Fibroblast of skin of left quadriceps (primary cell): Measurements from ENCODE around the gene NDC80.
A peak's percentile ranks its signal among the peaks of the same experiment; 100 is the strongest.
"Not testable (repeated sequence)": the region's sequence is repeated elsewhere in the genome, so short reads cannot be mapped to it uniquely, and the experiment has no call there.

Experiments
- DNase-seq, 2 experiments: peaks; one replicate each; pipeline ENCODE4 v3.0.0-alpha.2; 2013; ENCODE audit warnings: low read depth in 2 of 2

The NDC80 gene

DNA sequence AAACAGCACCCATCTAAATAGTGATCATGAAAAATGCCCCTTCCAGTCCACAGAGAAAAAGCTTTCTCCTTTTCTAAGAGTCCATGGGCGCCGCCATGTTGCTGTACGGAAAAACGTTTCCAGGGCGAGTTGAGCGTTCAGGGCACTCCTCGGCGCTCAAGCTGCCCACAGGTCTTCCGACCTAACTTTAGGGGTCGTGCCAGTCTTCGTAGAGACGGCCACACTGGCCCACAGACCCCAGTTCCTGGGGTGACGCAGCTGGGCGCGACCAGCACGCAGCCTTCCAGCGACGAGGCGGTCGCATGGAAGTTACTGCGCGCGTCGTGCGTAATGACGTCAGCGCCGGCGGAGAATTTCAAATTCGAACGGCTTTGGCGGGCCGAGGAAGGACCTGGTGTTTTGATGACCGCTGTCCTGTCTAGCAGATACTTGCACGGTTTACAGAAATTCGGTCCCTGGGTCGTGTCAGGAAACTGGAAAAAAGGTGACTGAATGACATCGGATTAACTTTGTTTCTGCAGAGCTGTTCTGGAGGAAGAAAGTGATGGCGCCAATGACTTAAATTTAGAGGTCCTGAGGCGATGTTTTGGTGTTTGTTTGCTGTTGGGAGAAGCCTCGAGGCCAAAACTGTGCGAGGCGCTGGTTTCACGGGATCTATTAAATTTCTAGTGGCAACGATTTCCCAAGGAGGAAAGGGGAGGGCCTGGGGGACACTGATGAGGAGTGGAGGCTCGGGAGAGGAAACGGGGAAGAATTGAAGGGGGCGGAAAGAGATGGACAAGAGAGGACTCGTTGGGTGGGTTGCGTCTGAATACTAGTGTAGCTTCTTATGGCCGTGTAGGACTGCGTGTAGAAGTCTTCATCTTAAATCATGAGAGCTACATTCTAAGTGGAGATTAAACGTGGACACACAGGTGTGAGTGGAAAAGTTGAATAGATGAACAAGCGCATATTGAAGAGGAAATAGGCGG, at the start of gene NDC80, which contains the start of gene METTL4:
Gene NDC80, plus strand, starts transcription at position 358 of the 971 bp plus-strand sequence. CDS start 1,429 bp downstream, outside the sequence.
Gene METTL4, minus strand, starts transcription at position 306 of the 971 bp plus-strand sequence. CDS start 4,289 bp downstream, outside the sequence.
- DNase-seq, result peak; percentile 71 to 72

GRCh38 chr18:2522112-2522511, 49.2 kb upstream of the NDC80 start:
- no peak for DNase-seq

GRCh38 chr18:2524794-2525198, 46.6 kb upstream of the NDC80 start:
- DNase-seq, result not testable (repeated sequence)

- DNase-seq, result no peak
Observed at GRCh38 chr18:2526329-2526728, 45.0 kb upstream of the NDC80 start.

- peak; percentile 59 to 60 for DNase-seq
Observed at GRCh38 chr18:2529154-2529553, 42.2 kb upstream of the NDC80 start.

- no peak for DNase-seq
Observed at GRCh38 chr18:2531751-2532150, 39.6 kb upstream of the NDC80 start.

DNA sequence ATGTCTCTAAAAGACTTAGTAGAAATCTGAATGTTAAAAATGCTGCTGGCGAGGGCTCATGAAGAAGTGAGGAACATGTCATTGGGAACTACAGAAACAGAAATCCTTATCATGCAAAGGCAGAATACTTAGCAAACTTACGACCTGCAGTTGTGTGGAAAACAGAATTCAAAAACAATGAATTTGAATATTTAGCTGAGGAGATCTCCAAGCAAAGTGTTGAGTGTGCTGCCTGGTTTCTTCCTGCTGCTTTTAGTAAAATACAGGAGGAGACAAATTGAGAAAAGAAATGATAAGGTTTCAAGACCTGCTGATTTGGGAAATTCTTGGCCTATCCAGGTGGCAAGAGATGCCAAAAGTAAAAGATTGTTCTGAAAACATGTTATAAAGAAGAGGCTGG, 38.6 kb upstream of the NDC80 start:
- DNase-seq, result no peak

GRCh38 chr18:2534906-2535305, 36.5 kb upstream of the NDC80 start:
- no peak for DNase-seq

DNA sequence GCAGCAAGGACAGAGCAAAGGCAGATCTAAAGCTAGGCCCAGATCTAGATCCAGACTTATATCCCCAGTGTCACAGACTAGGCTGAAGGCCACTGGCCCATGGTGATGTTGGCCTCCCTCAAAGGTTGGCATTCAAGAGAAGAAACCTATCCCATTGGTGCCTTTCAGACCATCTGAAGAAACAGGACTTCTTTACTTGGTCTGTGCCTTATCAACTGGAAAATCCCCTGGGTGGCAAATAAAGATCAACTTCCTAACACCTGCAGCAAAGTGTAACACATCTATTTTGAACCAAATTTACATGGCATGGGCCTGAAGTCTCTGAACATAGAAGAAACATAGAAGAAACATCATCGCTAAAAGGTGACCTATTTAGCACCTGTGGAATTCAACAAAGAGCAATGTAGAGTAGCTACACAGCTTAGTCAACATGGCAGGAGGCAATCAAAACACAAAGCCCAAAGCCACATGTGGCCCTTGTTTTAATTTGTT, 35.9 kb upstream of the NDC80 start:
- DNase-seq, result no peak

GRCh38 chr18:2536063-2536462, 35.3 kb upstream of the NDC80 start:
- no peak for DNase-seq

DNA sequence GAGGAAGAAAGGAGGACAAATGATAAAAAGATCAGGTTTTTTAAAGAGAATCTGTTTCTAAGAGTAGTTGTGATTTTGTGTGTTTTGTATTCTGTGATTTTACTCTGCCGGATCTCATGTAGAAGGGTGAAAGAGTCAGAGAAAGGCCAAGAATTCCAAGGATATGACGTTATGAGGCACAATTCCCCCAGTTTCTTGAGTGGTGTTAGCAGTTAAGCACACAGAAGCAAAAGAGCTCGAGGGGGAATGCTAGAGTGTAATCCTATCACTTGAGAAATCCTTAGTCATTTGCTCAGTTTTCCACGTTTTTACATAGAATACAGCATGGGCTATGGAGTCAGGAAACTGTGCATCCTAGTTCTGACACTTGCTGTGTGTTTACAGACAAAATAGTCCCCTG, 34.9 kb upstream of the NDC80 start:
- DNase-seq, result peak in 1 of 2 experiments; percentile 33

DNA sequence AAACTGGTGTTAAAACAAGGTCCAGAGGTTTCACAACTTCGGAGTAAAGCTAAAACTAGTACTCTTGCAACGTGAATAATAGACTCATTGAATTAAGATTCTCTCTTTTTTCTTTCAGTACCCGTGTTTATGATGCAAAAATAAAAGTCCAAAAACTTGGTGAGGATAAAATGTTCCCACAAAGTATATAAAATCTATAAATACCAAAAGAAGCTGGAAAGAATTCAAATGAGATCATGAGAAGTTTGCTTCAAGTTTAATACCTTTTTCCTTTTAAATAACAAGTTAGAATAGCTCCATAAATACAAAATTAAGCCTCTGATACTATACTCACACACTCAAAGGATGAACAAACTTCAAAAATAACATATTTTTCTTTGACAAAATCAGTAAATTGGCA, 34.1 kb upstream of the NDC80 start:
- no peak for DNase-seq

GRCh38 chr18:2538236-2538635, 33.1 kb upstream of the NDC80 start:
- DNase-seq, result no peak

DNA sequence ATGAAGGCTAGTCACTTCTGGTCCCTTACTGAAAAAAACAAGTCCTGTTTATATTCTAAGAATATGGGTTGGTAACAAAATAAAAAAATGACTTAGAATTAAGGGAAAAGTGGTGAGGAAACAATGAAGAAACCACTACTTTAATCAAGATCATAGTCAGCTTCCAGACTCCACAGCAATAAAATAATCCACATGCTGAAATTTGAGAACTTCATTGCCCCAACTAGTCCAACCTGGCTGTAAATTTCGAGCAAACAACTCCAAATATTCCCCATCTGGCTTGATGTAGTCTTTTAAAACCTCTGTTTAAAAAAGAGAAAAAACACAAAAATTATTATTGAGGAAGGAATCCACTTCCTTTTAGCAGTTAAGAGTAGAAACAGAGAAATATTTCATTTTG, 32.5 kb upstream of the NDC80 start:
- DNase-seq, result peak in 1 of 2 experiments; percentile 41

- no peak for DNase-seq
Observed at GRCh38 chr18:2540575-2540974, 30.8 kb upstream of the NDC80 start.

- DNase-seq, result not testable (repeated sequence)
Observed at GRCh38 chr18:2541925-2542563, 29.3 kb upstream of the NDC80 start.

GRCh38 chr18:2545155-2545554, 26.2 kb upstream of the NDC80 start:
- no peak for DNase-seq

DNA sequence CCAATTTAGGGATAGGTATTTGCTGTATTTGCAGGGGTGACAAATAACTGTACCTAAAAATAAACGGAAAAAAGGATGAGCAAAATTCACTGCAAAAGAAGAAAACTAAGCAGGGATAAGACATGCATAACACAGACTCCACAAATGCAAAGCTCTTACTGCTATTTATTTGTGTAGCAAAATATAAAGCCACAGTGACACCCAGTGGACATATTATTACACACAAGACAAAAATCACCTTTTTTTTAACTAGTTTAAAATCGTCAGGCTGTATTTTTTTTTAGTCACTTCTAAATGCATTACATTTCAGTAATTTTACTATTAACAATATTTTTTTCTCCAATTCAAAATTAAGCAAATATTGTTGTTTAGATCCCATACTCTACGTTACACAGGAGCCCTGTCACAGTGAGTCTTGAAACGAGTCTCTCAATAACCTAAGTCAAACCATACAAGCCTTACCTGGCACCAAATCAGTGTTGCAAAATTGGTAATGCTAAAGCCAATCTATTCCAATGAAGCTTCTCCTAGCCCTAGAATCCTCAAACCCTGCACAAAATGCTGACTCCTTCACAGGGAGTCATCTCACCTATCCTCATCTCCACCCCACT, 23.8 kb upstream of the NDC80 start:
- DNase-seq, result no peak

- no peak for DNase-seq
Observed at GRCh38 chr18:2549462-2549861, 21.9 kb upstream of the NDC80 start.

- no peak for DNase-seq
Observed at GRCh38 chr18:2551425-2551824, 19.9 kb upstream of the NDC80 start.

- DNase-seq, result no peak
Observed at GRCh38 chr18:2554696-2555095, 16.7 kb upstream of the NDC80 start.

GRCh38 chr18:2555895-2556294, 15.5 kb upstream of the NDC80 start:
- no peak for DNase-seq
